Cortex of kidney (tissue), 1 donor: ENCODE data around the gene PTPRC.

ENCODE experiments used
- DNase-seq: peaks from one replicate; lab custom pipeline; 2025; lab: John Stamatoyannopoulos, UW

Gene PTPRC

GRCh38 chr1:198643808-198644207 lies 5.0 kb downstream of the PTPRC start:
- no peak for DNase-seq

- DNase-seq, result no peak
These were observed 8.2 kb downstream of the PTPRC start for GRCh38 chr1:198647055-198647454.

GRCh38 chr1:198648592-198648991 lies 9.8 kb downstream of the PTPRC start:
- no peak for DNase-seq

- DNase-seq, result no peak
These were observed 10.6 kb downstream of the PTPRC start for GRCh38 chr1:198649232-198649967.

GRCh38 chr1:198649968-198650338 lies 11.1 kb downstream of the PTPRC start:
- no peak for DNase-seq

GRCh38 chr1:198650506-198650905 lies 11.7 kb downstream of the PTPRC start:
- no peak for DNase-seq

- no peak for DNase-seq
These were observed 13.0 kb downstream of the PTPRC start for GRCh38 chr1:198651650-198652400.

- no peak for DNase-seq
These were observed 15.1 kb downstream of the PTPRC start for GRCh38 chr1:198653808-198654413.

- DNase-seq, result no peak
These were observed 16.8 kb downstream of the PTPRC start for GRCh38 chr1:198655459-198656121.

- DNase-seq, result no peak
These were observed 17.7 kb downstream of the PTPRC start for GRCh38 chr1:198656500-198656932.

GRCh38 chr1:198657550-198658064 lies 18.8 kb downstream of the PTPRC start:
- DNase-seq, result no peak

GRCh38 chr1:198660341-198661261 lies 21.8 kb downstream of the PTPRC start:
- no peak for DNase-seq

- DNase-seq, result no peak
These were observed 24.0 kb downstream of the PTPRC start for GRCh38 chr1:198662821-198663220.

- no peak for DNase-seq
These were observed 25.4 kb downstream of the PTPRC start for GRCh38 chr1:198664068-198664788.

GRCh38 chr1:198667186-198667585 lies 28.3 kb downstream of the PTPRC start:
- no peak for DNase-seq

- DNase-seq, result no peak
These were observed 29.0 kb downstream of the PTPRC start for GRCh38 chr1:198667807-198668206.

- no peak for DNase-seq
These were observed 30.3 kb downstream of the PTPRC start for GRCh38 chr1:198669023-198669698.

- no peak for DNase-seq
These were observed 30.9 kb downstream of the PTPRC start for GRCh38 chr1:198669771-198670170.

GRCh38 chr1:198671136-198671535 lies 32.3 kb downstream of the PTPRC start:
- no peak for DNase-seq

GRCh38 chr1:198672124-198672523 lies 33.3 kb downstream of the PTPRC start:
- no peak for DNase-seq
